HTERT RPE-1 (cell line): Measurements from ENCODE around the gene CNGB1.
"Not testable (repeated sequence)": the region's sequence is repeated elsewhere in the genome, so short reads cannot be mapped to it uniquely, and the experiment has no call there.

ENCODE experiments used
- in situ Hi-C: fragments of 300-500 bp; cut with MboI; formaldehyde crosslinking; loops from 4 replicates; pipeline ENCODE4 v1.14.3; 2020; ENCODE audit warnings: low sequenced_read_pairs

CNGB1 gene

GRCh38 chr16:57956270-57956808 is 14.6 kb downstream of the CNGB1 start:
- in situ Hi-C loops = no loop called here

DNA sequence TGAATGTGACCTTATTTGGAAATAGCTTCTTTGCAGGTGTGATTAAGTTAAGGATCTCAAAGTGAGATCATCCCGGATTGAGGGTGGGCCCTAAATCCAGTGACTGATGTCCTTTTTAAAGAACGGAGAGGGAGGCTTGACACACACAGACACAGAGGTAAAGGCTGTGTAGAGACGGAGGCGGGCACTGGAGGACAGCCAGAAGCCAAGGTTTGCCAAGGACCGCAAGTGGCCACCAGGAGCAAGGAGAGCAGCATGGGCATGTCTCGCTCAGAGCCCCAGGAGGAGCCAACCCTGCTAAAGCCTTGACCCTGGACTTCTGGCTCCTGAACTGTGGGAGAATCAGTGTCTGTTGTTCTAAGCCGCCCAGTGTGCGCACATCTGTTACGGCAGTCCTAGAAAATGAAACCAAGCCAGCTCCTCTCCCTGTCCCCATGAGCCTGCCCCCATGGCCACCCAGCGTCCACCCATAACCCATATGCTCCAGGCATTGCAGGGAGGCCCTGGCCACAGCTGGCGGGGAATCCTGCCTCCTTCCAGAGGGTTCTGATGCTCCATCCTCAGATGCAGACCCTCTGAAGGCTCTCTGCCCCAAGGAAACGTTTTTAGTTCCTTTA is 15.2 kb downstream of the CNGB1 start:
- in situ Hi-C loops = no loop called here

DNA sequence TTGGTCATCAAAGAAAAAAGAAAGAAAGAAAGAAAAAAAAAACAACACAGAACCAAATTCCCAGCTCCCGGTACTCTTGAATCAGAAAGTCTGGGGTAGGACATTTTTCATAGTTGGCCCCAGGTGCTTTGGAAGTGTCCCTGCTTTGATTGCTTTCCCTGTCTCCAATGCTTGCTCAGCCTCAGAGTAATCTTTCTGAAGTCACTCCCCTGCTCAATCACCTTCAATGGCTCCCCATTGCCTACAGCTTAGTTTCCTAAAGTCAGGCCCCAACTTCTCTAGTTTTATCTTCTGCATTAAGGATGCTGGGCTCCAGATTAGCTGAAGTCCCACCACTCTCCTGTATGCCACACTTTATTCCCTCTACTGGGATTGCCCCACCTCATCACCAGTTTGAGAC is 17.1 kb downstream of the CNGB1 start:
- in situ Hi-C loops = no loop called here

DNA sequence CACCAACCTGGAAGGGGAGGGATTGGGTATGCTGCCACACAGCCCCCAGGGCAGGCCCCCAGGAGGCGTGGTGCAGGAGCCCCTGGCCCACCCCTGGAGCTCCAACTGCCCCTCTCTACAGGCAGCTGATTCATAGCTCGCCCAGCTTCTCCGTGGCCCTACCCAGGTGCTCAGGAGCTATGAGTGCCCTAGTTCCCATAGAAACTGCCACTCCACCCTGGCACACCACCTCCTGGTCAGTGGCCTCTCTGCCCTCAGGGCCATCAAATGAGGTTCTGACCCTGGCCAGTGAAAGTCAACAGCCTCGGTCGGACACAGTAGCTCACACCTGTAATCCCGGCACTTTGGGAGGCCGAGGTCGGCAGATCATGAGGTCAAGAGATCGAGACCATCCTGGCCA is 18.0 kb downstream of the CNGB1 start:
- in situ Hi-C loops = no loop called here

DNA sequence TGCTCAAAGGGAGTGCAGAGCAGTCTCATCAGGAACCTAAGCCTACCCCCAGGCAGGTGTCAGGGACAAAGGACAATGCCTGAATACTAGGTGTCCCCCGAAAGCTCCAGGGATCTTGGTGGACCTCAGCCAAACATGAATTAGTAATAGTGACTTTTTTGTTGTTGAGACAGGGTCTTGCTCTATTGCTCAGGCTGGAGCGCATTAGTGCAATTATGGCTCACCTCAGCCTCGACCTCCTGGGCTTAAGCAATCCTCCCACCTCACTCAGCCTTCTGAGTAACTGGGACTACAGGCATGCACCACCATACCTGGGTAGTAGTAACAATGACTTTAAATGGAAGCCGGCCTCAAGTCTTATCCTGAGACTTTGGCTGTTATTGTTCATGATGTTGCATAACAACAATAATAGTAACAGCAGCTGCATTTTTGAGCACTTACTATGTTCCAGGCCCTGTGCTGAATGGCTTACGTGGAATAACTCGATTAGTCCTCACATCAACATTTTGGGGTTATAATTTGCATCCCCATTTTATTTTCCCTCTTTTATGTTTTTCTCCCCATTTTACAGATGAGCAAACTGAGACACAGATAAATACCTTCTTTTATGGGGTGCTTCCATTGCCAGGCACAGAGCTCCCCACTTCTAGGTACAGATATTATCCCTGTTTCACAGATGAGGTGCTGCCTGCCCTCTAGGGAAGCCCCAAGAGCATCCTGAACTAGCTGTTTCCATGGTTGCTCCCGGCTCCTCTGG is 19.5 kb downstream of the CNGB1 start:
- in situ Hi-C loops = no loop called here

GRCh38 chr16:57950382-57950781 is 20.5 kb downstream of the CNGB1 start:
- in situ Hi-C loops = no loop called here

GRCh38 chr16:57949595-57950238 is 21.2 kb downstream of the CNGB1 start:
- in situ Hi-C loops = no loop called here

DNA sequence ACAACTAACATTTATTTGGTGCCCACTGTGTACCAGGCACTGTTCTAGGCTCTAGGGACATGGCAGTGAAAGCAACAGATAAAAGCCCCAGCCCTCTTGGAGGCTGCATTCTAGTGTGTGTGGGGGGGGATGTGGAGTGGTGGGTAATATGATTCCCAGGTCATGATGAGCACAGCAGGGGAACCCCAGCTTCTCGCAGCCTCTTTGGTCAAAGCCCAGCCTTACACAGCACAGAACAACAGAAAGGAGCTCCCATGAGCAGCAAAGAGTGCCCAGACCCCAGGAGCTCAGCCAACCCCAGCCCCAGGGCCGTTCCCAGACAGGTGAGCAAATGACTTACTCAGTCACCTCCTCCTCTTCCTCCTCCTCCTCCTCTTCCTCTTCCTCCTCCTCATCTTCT is 21.9 kb downstream of the CNGB1 start:
- in situ Hi-C loops = no loop called here

DNA sequence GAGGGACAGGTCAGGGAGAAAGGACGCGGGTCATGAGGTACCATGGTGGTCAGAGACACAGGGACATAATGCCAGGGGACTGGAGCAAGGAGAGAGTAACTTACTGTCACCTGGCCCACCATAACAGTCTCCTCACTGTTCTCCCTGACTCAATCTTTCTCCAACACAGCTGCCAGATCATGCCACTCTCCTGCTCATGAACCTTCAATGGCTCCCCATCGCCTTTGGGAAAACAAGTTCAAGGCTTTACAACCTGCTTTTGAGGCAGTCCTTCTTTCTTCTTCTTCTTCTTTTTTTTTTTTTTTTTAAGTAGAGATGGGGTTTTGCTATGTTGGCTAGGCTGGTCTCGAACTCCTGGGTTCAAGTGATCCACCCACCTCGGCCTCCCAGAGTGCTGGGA is 22.9 kb downstream of the CNGB1 start:
- in situ Hi-C loops = no loop called here

DNA sequence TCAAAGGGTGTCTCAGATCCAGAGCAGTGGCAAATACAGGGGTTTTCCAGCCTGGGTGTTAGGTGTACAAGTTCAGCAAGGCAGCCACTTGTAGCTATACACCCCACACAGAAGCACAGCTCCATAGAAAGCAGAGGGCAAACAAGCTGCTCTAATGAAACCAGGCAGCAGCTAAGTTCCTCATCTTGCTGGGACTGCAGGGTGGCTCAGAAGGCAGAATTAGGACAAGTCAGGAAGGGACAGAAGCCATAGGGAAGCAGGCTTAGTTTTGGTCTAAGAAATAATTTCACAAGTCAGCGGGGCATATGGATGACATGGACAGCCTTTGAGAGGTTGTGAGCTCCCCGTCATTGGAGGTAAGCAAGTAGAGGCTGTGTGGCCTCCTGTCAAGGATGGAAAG is 23.7 kb downstream of the CNGB1 start:
- in situ Hi-C loops = no loop called here

DNA sequence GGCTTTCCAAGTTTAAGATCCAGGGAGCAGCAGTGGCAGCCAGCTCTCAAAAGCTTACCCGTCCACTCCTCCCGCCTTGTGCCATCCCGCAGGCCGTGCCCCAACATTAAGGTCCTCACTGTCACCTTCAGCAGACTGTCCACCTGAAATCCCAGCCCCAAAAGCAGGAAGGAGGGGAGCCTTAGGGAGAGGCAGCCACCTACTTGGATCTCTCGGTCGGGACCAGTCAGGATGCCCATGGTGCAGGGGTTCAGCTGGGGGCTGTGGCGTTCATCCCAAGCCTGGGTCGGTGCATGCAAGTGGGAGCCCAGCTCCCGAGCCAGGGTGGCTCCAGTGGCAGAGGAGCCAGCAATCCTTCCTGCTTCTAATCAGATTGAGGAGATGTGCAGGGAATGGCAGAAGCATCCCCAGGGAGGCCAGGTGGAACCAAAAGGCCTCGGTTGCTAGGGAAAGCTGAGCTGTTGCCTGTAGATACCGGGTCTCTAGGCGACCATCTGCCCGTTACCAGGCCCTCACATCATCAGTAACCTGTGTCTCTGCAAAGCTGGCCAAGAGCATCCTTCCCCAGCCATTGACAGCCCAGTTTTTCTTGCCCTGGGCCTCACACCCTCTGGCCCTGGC is 24.6 kb downstream of the CNGB1 start:
- in situ Hi-C loops = no loop called here

DNA sequence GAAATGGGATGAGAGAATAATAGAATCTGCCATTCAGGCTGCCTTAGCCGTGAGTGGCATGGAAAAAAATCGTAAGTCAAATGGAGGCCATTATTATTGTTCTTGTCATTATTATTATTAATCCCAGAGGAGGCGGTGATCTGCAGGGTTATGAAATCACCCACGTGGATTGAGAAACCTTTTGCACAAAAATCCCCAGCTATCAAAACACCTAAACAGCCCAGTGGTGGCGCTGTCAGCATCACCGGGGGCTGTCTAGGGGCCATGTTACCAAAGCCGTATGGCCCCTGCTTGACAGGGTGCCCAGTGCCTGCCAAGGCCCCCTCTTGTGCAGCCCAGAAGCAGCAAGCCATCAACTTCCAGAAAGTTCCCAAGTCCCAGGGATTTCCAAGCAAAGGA is 25.2 kb downstream of the CNGB1 start:
- in situ Hi-C loops = no loop called here

- in situ Hi-C loops = no loop called here
These were observed 25.8 kb downstream of the CNGB1 start for GRCh38 chr16:57944970-57945739.

DNA sequence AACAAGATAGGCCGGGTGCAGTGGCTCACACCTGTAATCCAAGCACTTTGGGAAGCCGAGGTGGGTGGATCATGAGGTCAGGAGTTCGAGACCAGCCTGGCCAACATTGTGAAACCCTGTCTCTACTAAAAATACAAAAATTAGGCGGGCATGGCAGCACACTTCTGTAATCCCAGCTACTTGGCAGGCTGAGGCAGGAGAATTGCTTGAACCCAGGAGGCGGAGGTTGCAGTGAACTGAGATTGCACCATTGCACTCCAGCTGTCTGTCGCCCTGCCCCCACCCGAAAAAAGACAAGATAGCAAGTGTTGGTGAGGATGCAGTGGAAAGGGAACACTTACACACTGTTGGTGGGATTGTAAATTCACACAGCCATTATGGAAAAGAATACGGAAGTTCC is 27.5 kb downstream of the CNGB1 start:
- in situ Hi-C loops = not testable (repeated sequence)

DNA sequence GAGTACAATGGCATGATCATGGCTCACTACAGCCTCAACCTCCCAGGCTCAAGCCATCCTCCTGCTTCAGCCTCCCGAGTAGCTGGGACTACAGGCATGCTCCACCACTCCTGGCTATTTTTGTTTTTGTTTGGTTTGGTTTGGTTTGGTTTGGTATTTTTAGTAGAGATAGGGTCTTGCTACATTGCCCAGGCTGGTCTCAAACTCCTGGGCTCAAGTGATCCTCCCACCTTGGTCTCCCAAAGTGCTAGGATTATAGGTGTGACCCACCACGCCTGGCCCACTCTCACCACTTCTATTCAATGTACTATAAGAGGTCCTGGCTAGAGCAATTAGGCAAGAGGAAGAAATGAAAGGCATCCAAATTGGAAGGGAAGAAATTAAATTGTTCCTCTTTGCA is 29.0 kb downstream of the CNGB1 start:
- in situ Hi-C loops = not testable (repeated sequence)

DNA sequence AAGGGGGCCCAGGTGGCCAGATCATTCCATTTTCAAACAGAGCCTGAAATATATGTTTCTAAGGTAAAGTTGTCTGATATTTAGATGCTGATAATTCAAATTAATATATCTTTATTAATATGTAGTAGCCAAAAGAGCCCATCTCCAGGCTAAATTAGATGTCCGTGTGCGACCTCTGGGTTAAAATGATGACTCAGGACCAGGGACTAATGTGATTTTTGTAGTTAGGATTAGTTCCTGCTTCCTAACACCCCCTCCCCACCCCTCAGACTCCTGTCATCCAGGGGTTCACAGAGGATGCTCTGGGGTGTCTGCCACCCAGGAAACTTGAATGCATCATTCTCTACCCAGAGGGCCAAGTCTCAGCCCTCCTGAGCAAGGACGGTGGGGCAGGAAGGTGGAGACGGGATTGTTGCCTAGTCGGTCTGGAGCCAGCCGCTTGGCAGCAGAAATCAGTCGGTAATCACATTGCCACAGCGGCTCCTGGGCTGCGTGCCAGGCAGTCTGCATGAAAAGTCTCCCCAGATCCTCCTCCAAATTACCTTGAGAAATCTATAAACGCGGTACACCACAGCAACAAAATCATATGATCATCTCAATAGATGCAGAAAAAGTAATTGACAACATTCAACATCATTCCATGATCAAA is 29.8 kb downstream of the CNGB1 start:
- in situ Hi-C loops = no loop called here

GRCh38 chr16:57940382-57940966 is 30.5 kb downstream of the CNGB1 start:
- in situ Hi-C loops = no loop called here

- in situ Hi-C loops = no loop called here
These were observed 31.1 kb downstream of the CNGB1 start for GRCh38 chr16:57939872-57940224.

- in situ Hi-C loops = no loop called here
These were observed 31.7 kb downstream of the CNGB1 start for GRCh38 chr16:57938936-57939871.
